Esophagus (tissue), 2 donors: Measurements from ENCODE around the gene SEL1L2. TPM values are rescaled to one million over a fixed set of nuclear protein-coding genes. Genes with fewer than 3 reads are reported as not detected.
"Not testable (repeated sequence)": the region's sequence is repeated elsewhere in the genome, so short reads cannot be mapped to it uniquely, and the experiment has no call there.

Experiments
- H3K27ac ChIP-seq, 2 donors: one replicate each; pipeline ENCODE4 v1.5.1; 2013; ENCODE audit warnings: low read depth in 2 of 2, mild to moderate bottlenecking in 2 of 2, inconsistent platforms in 1 of 2, low read length in 1 of 2, moderate library complexity in 1 of 2
- H3K27me3 ChIP-seq, 2 donors: one replicate each; pipeline ENCODE4 v1.6.1; 2013; ENCODE audit warnings: low read length in 2 of 2, control low read depth in 1 of 2, mild to moderate bottlenecking in 1 of 2; ENCODE audit not compliant: insufficient read depth in 2 of 2, control insufficient read depth in 1 of 2
- H3K36me3 ChIP-seq, 2 donors: one replicate each; pipeline ENCODE4 v1.6.1; 2013; ENCODE audit warnings: low read length in 1 of 2; ENCODE audit not compliant: control insufficient read depth in 2 of 2, insufficient read depth in 2 of 2
- H3K4me1 ChIP-seq, 2 donors: one replicate each; pipeline ENCODE4 v1.6.1; 2013; ENCODE audit warnings: low read length in 1 of 2; ENCODE audit not compliant: control insufficient read depth in 2 of 2, insufficient read depth in 2 of 2
- H3K4me3 ChIP-seq, 2 donors: one replicate each; pipeline ENCODE4 v1.5.1; 2013; ENCODE audit warnings: low read length in 2 of 2, mild to moderate bottlenecking in 2 of 2, low read depth in 1 of 2, moderate library complexity in 1 of 2
- H3K9me3 ChIP-seq, 2 donors: one replicate each; pipeline ENCODE4 v1.6.1; 2013; ENCODE audit warnings: mild to moderate bottlenecking in 2 of 2, low read depth in 1 of 2, low read length in 1 of 2, moderate library complexity in 1 of 2; ENCODE audit not compliant: control insufficient read depth in 2 of 2, insufficient read depth in 1 of 2
- WGBS, 2 donors: extraction: QIAGEN DNeasy Blood & Tissue Kit; methylation state at CpG; one replicate each; pipeline ENCODE4 v1.1.7; 2013; 5-methylcytosine and 5-hydroxymethylcytosine counted together
- polyA plus RNA-seq, 2 donors: library from polyadenylated mRNA; stranded (reverse); fragments of 200-250 nt; gene quantifications; one replicate each; pipeline ENCODE4 v1.2.3, GENCODE V29; 2013
- donor health status: healthy with polysubstance abuse.
- donor health status: Bipolar disorder and iron deficiency.

Gene SEL1L2
- polyA plus RNA-seq, 2 donors = not detected

GRCh38 chr20:13995086-13995665, 4.8 kb upstream of the SEL1L2 start, which contains the start of gene MACROD2:
Gene MACROD2 (plus strand): TSS chr20:13995516.
- Histone ChIP-seq H3K36me3 (no peaks in the 10 kb centered on the region), H3K4me3 (peak within 1 kb of the TSS; percentile 74 to 75), H3K27me3 (no peaks in the 10 kb centered on the region), H3K4me1 (no peaks in the 10 kb centered on the region), H3K27ac (peak within 1 kb of the TSS; percentile 64 to 66), H3K9me3 (peaks cover 0 to 2% of the 10 kb centered on the region in 2 donors)
- 5 to 8% methylated on average over 45 to 61 of the region's 61 CpGs for WGBS, 2 donors

- H3K9me3 ChIP-seq, H3K4me1 ChIP-seq, H3K4me3 ChIP-seq, H3K27ac ChIP-seq, H3K27me3 ChIP-seq, H3K36me3 ChIP-seq: not testable (repeated sequence)
- 92% methylated on average over 5 of the region's 5 CpGs for WGBS, 2 donors
Observed at GRCh38 chr20:13991955-13992354, 1.5 kb upstream of the SEL1L2 start.

DNA sequence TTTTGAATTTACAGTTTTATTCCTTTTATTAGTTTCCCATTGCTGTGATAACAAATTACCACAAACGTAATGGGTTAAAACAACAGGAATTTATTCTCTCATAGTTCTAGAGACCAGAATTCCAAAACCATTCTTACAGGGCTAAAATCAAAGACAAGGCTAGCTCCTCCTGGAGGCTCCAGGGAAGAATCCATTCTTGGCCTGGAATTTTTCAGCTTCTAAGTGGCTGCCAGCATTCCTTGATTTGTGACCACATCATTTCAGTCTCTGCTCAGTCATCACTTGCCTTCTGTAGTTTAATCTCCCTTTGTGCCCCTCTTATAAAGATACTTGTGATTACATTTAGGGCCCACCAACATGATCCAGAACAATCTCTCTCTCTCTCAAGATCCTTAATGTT, 897 bp upstream of the SEL1L2 start:
- WGBS, 2 donors = 80 to 90% methylated on average over 1 of the region's 1 CpG

GRCh38 chr20:13984211-13984610, 6.2 kb downstream of the SEL1L2 start:
- Histone ChIP-seq H3K4me1 (no peaks in the 10 kb centered on the region), H3K27ac (no peak overlapping the region), H3K27me3 (no peaks in the 10 kb centered on the region), H3K36me3 (no peaks in the 10 kb centered on the region), H3K9me3 (no peaks in the 10 kb centered on the region), H3K4me3 (no peak overlapping the region)
- 71 to 80% methylated on average over 4 of the region's 4 CpGs for WGBS, 2 donors

More for the DNA sequence above, 897 bp upstream of the SEL1L2 start:
- Histone ChIP-seq H3K4me3 (no peak overlapping the region), H3K36me3 (no peaks in the 10 kb centered on the region), H3K9me3 (peaks cover 0 to 2% of the 10 kb centered on the region in 2 donors), H3K27me3 (no peaks in the 10 kb centered on the region), H3K27ac (no peak overlapping the region), H3K4me1 (no peaks in the 10 kb centered on the region)

GRCh38 chr20:13960525-13960924, 29.9 kb downstream of the SEL1L2 start:
- Histone ChIP-seq H3K4me3 (no peak overlapping the region), H3K27me3 (no peaks in the 10 kb centered on the region), H3K4me1 (no peaks in the 10 kb centered on the region), H3K36me3 (no peaks in the 10 kb centered on the region), H3K9me3 (no peaks in the 10 kb centered on the region), H3K27ac (no peak overlapping the region)
- 65 to 70% methylated on average over 3 of the region's 3 CpGs for WGBS, 2 donors

DNA sequence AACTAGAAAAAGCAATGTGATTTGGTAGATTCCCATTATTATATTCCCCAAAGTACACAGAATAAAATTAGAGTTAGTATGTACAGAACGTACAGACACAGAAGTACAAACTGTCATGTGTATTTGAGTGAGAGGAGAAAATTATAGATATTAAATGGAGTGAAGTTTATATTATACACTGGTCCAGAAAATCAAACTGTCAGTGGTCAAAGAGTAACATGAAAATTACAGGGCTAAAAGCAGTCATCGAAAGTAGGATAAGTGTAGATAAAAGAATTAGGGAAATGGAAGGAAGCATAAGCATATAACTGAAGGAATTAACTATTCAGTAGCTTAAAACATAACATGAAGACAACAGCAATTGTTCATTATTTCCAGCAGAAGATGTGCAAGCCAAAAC, 30.3 kb downstream of the SEL1L2 start:
- H3K36me3 ChIP-seq = no peaks in the 10 kb centered on the region
- H3K27ac ChIP-seq = no peak overlapping the region
- no peak overlapping the region for H3K4me3 ChIP-seq
- H3K9me3 ChIP-seq = no peaks in the 10 kb centered on the region
- H3K27me3 ChIP-seq = no peaks in the 10 kb centered on the region
- no peaks in the 10 kb centered on the region for H3K4me1 ChIP-seq
- 63 to 70% methylated on average over 2 of the region's 2 CpGs for WGBS, 2 donors

DNA sequence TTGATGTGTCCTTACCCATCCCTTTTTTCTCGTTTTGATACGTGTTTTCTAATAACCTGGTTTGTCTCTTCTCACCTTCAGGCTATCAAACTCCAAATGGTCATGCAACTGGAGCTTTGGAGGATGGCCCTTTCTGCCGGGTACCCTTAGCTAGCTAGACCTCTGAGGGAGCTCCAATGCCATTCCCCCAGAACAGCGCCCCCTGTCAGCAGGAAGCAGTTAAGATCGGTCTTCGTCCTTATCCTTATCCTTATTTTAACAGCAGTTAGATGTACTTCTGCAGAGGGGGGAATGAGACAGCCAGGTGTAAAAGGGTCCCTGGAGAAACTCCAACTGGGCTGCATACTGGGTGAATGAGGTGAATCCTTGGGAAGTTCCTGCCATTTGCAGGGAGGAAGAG, 37.2 kb downstream of the SEL1L2 start:
- 65 to 69% methylated on average over 6 of the region's 6 CpGs for WGBS, 2 donors
- no peaks in the 10 kb centered on the region for H3K4me1 ChIP-seq
- H3K9me3 ChIP-seq = no peaks in the 10 kb centered on the region
- H3K36me3 ChIP-seq = no peaks in the 10 kb centered on the region
- H3K27me3 ChIP-seq = no peaks in the 10 kb centered on the region
- no peak overlapping the region for H3K4me3 ChIP-seq
- no peak overlapping the region for H3K27ac ChIP-seq

GRCh38 chr20:13947719-13948118, 42.7 kb downstream of the SEL1L2 start:
- no peaks in the 10 kb centered on the region for H3K36me3 ChIP-seq
- 77 to 82% methylated on average over 3 of the region's 3 CpGs for WGBS, 2 donors
- H3K27ac ChIP-seq = no peak overlapping the region
- H3K4me1 ChIP-seq = no peaks in the 10 kb centered on the region
- H3K4me3 ChIP-seq = no peak overlapping the region
- peaks cover 3 to 6% of the 10 kb centered on the region in 2 donors for H3K9me3 ChIP-seq
- no peaks in the 10 kb centered on the region for H3K27me3 ChIP-seq

GRCh38 chr20:13941031-13941430, 49.4 kb downstream of the SEL1L2 start:
- 72 to 78% methylated on average over 7 of the region's 7 CpGs for WGBS, 2 donors

GRCh38 chr20:13936781-13937576, 53.4 kb downstream of the SEL1L2 start:
- no peaks in the 10 kb centered on the region for H3K9me3 ChIP-seq
- H3K4me1 ChIP-seq = no peaks in the 10 kb centered on the region
- H3K4me3 ChIP-seq = no peak overlapping the region
- no peaks in the 10 kb centered on the region for H3K36me3 ChIP-seq
- 78 to 81% methylated on average over 9 of the region's 9 CpGs for WGBS, 2 donors
- no peak overlapping the region for H3K27ac ChIP-seq
- H3K27me3 ChIP-seq = no peaks in the 10 kb centered on the region

More at GRCh38 chr20:13941031-13941430, 49.4 kb downstream of the SEL1L2 start:
- Histone ChIP-seq H3K27ac (no peak overlapping the region), H3K36me3 (no peaks in the 10 kb centered on the region), H3K4me3 (no peak overlapping the region), H3K4me1 (no peaks in the 10 kb centered on the region), H3K9me3 (no peaks in the 10 kb centered on the region), H3K27me3 (no peaks in the 10 kb centered on the region)
